ENCODE results near the gene CEP112. TPM values are rescaled to one million over a fixed set of nuclear protein-coding genes. Genes with fewer than 3 reads are reported as not detected.

The CEP112 gene
- total and polyA plus RNA-seq, 2 of the 8 experiments (the other 6 are each of a cell fraction or from before 2014, with no cell fraction given): 0.62 to 3.1 TPM

- Histone ChIP-seq H2BK20ac (ENCODE audit: low read length) (no peak overlapping the region), H3K79me2 (ENCODE audit: control insufficient read depth in 1 of 2, insufficient read depth in 2 of 2, low read length in 2 of 2) (no peaks in the 10 kb centered on the region), H3K79me1 (ENCODE audit: low read depth, low read length) (no peaks in the 10 kb centered on the region), H3K4me2 (ENCODE audit: insufficient read depth in 1 of 2, low read depth in 2 of 2, low read length in 2 of 2) (no peak overlapping the region), H3K14ac (ENCODE audit: insufficient read length) (no peak overlapping the region), H3K9ac (replicated peaks in 1 of 4; ENCODE audit: extremely low read depth in 1 of 4, low read depth in 3 of 4, low read length in 3 of 4) (no peak overlapping the region), H4K5ac (ENCODE audit: insufficient read length, low read depth, low read length) (no peak overlapping the region), H3K9me3 (ENCODE audit: insufficient read depth in 2 of 2, low read depth in 1 of 2, low read length in 1 of 2) (no peaks in the 10 kb centered on the region), H3K27ac (ENCODE audit: low read depth, low read length) (no peak overlapping the region), H3K56ac (replicated peaks; ENCODE audit: insufficient read length, low read depth, low read length) (no peak overlapping the region), H3K4ac (replicated peaks; ENCODE audit: insufficient read length, low read depth, low read length) (no peak overlapping the region), H3K23me2 (ENCODE audit: low read depth, low read length) (no peaks in the 10 kb centered on the region), H3K36me3 (ENCODE audit: control insufficient read depth in 2 of 4, insufficient read depth in 4 of 4, low read length in 3 of 4) (no peaks in the 10 kb centered on the region), H2BK5ac (ENCODE audit: low read depth, low read length) (no peak overlapping the region), H4K20me1 (replicated peaks in 1 of 2; ENCODE audit: control insufficient read depth in 1 of 2, insufficient read depth in 2 of 2, low read length in 2 of 2) (no peaks in the 10 kb centered on the region), H3K18ac (ENCODE audit: extremely low read depth, low read length) (no peak overlapping the region), H4K8ac (ENCODE audit: extremely low read depth, insufficient read depth, low read length) (no peak overlapping the region), H2BK120ac (replicated peaks; ENCODE audit: low read depth, low read length) (no peak overlapping the region), H2BK12ac (ENCODE audit: low read depth, low read length) (no peak overlapping the region), H3K4me3 (ENCODE audit: extremely low read depth in 1 of 4, insufficient read depth in 2 of 4, low read depth in 3 of 4, low read length in 4 of 4) (no peak overlapping the region), H3K27me3 (replicated peaks in 1 of 4; ENCODE audit: control insufficient read depth in 3 of 4, extremely low read depth in 1 of 4, insufficient read depth in 3 of 4, low read length in 3 of 4) (no peaks in the 10 kb centered on the region), H2BK15ac (ENCODE audit: low read length) (no peak overlapping the region), H2AK5ac (ENCODE audit: low read depth, low read length) (no peak overlapping the region), H3K4me1 (replicated peaks in 1 of 4; ENCODE audit: control insufficient read depth in 3 of 4, insufficient read depth in 4 of 4, low read length in 3 of 4) (peaks cover 0 to 6% (median 4%) of the 10 kb centered on the region in 4 experiments; a peak in 3 of 7 replicates), H3K23ac (ENCODE audit: insufficient read length) (no peak overlapping the region), H4K91ac (replicated peaks; ENCODE audit: insufficient read length, low read length) (no peak overlapping the region), H2AFZ (ENCODE audit: low read length) (no peak overlapping the region)
- 73% methylated on average over 1 of the region's 1 CpG; no CpG with 5 or more reads in 1 of the 2 experiments for WGBS, 2 experiments (ENCODE audit: extremely low coverage in 1 of 2, insufficient coverage in 1 of 2, insufficient read length in 1 of 2, insufficient replicate concordance in 2 of 2, low coverage in 1 of 2, low lambda C conversion rate in 2 of 2, missing lambda C conversion rate in 1 of 2)
- no peak for DNase-seq (ENCODE audit: low read depth in 1 of 2, low spot score in 2 of 2)
- CTCF ChIA-PET (ENCODE audit: partially characterized antibody): interaction anchor here (0.6 to 1.5 kb wide), 2 partner anchors 13 to 147 kb away, joined by 3 to 4 read pairs; no protein-coding TSS in a partner anchor
- POLR2A ChIA-PET (ENCODE audit: partially characterized antibody): no interaction called here
- TF ChIP-seq HDAC2 (IDR thresholded peaks at IDR 0.05; ENCODE audit: borderline replicate concordance in 1 of 2, low read depth in 2 of 2, low read length in 2 of 2) (no peak), PHF8 (conservative IDR thresholded peaks at IDR 0.05; ENCODE audit: low read depth, low read length) (no peak), TBP (IDR thresholded peaks at IDR 0.05; ENCODE audit: low read depth, low read length) (no peak), MAX (IDR thresholded peaks at IDR 0.05) (no peak), HDAC6 (IDR thresholded peaks at IDR 0.05; ENCODE audit: low read depth, low read length) (no peak), KDM4A (IDR thresholded peaks at IDR 0.05; ENCODE audit: low read depth, low read length, severe bottlenecking) (no peak), EZH2 (IDR thresholded peaks at IDR 0.05; ENCODE audit: low read depth, low read length, severe bottlenecking) (no peak), SP1 (IDR thresholded peaks at IDR 0.05; ENCODE audit: low read depth, low read length) (no peak), JUND (IDR thresholded peaks at IDR 0.05; ENCODE audit: low read length) (no peak)
- FAIRE-seq: no peak
Observed at GRCh38 chr17:65741710-65742109, 450.2 kb downstream of the CEP112 start.

Measured in H1 (cell line).